Measurements from ENCODE around the gene NXPH3.

NXPH3 gene

DNA sequence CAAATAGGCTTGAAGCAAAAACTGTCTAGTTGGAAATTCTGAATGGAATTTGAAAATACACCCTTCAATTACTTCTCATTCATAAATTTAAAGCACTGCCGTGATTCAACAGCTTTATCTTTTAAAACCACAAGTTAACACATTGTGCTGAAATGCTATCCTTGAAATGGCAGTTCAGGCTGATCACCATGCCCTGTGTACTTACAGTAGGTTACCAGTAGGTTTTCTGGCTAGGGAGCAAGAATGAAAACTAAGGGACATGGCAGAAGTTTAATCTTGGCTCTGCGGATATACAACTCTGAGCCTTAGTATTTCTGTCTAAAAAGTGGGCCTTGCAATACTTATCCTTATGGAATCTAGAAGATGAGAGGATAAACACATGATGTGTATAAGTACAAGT lies 28.0 kb downstream of the NXPH3 start:
- TF ChIP-seq GATA3 (IDR thresholded peaks at IDR 0.05; ENCODE audit: low read depth, low read length) = no peak
- no peak for TF ChIP-seq GATA2 (IDR thresholded peaks at IDR 0.05; ENCODE audit: low read depth, low read length)

DNA sequence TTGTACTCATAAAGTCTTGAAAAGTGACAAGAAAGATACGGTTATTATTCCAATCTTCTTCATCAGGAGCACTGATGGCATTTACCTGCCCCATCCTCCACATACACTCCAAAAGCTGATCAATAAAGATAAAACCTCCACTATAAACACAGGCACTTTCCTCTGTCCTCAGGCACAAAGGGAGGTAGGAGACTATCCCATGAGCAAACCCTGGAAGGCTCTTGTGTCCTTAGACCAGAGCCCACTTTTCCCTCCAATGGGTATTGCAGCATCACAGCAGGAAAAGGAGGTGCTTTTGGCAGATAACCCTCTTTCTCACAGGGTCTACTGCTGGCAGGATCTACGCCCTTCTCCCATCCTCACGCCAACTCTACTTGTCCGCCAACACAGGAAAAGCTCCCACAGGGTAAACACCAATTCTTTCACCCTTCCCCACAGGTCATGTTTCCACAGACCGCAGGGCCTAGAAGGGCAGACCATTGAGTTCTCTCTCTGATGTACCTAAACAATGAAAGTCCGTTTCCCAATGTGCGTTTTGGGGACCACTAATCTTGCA lies 28.7 kb downstream of the NXPH3 start:
- TF ChIP-seq GATA2 (IDR thresholded peaks at IDR 0.05; ENCODE audit: low read depth, low read length) = no peak
- TF ChIP-seq GATA3 (IDR thresholded peaks at IDR 0.05; ENCODE audit: low read depth, low read length) = no peak

DNA sequence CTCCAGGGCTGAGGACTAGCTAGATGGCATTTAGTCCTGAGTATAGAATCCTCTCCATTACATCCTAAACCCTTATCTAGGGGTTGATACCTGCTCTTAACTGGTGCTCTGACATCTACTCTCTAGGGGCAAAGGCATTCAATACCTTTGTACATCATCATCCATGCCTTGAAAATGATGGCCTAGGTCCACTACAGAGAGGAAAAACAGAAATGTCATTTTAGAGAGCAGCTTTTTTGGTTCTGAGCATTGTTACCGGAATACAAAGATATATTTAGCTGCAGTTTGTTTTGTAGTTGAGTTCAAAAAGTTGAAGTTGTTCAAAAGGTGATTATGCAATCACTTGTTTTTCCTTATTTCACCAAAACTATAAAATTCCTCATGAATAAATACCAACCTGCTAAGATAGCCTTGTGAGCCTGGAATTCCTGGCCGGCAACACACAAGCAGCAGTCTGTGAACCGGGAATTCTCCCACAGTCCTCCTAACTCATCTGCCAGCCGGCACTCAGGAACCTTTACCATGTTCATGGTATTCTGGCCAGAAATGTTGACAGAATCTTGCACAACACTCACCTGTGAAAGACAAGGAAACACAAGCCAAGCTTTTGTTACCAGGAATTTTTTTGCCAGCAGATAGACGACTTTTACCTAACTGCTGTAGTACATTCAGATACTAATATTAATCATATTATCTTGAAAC lies 35.4 kb downstream of the NXPH3 start:
- no peak for TF ChIP-seq GATA3 (IDR thresholded peaks at IDR 0.05; ENCODE audit: low read depth, low read length)
- no peak for TF ChIP-seq GATA2 (IDR thresholded peaks at IDR 0.05; ENCODE audit: low read depth, low read length)

DNA sequence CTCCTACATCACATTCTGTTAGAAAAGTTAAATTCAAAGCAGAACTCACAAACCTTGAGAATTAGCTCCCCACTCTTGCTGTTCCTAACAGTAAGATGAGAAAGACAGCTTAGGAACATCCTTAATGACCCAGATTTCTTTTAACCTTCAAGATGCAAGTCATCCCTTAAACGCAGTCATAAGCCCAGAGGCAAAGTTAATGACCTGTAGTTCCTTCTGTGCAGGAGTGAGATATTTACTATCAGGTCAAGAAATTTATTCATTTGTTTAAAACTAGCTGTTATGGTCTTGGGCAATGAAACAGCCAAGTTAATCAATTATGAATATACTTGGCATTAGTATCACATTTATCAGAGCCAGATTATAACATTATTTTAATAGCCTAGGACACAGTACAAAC lies 37.1 kb downstream of the NXPH3 start:
- TF ChIP-seq GATA2 (IDR thresholded peaks at IDR 0.05; ENCODE audit: low read depth, low read length) = no peak
- TF ChIP-seq GATA3 (IDR thresholded peaks at IDR 0.05; ENCODE audit: low read depth, low read length) = no peak

DNA sequence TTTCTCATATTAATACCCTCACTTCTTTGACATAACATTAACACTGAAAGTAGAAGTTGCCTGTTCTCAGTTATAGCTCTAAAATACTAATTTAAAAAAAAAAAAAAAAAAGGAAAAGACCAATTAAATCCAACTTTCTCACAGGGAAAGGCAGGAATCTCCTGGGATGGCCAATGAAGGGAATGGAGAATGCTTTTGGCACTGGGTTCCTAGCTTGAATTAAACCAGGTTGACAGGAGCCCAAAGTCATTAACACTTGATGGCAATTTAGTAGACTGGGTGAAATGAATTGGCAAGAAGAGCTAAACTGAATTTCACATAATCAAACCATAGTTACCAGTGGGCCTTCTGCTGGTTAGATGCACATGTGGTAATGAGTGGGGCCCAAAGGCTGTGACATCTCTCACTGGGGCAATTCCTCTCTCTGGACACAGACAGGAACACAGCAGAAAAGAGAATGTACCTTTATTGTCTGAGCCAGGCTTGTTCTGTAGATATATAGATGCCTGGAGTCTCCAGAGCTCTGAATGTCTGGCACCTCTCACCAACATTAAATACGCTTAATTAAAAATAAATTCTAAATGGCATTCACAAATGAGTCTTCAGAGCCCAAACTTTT lies 37.6 kb downstream of the NXPH3 start:
- TF ChIP-seq GATA2 (IDR thresholded peaks at IDR 0.05; ENCODE audit: low read depth, low read length) (no peak), GATA3 (IDR thresholded peaks at IDR 0.05; ENCODE audit: low read depth, low read length) (no peak)

DNA sequence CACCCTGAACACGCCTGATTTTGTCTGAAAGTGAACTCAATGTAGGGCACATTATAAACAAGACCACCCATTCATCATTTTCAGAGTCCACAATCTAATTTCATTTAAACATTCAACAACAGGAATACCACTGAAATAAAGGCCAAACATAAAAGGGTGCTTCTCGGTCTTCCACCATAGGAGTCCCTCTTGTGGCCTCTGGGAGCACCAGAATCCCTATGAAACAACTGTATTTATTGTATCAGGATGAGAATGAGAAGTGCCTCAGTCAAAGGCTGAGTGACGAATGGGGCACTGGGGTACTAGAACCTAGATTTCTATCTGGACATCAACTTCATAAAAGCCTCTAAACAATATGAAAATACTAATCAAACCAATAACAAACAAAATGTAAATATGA lies 40.4 kb downstream of the NXPH3 start:
- TF ChIP-seq GATA3 (IDR thresholded peaks at IDR 0.05; ENCODE audit: low read depth, low read length) = no peak
- TF ChIP-seq GATA2 (IDR thresholded peaks at IDR 0.05; ENCODE audit: low read depth, low read length) = no peak

DNA sequence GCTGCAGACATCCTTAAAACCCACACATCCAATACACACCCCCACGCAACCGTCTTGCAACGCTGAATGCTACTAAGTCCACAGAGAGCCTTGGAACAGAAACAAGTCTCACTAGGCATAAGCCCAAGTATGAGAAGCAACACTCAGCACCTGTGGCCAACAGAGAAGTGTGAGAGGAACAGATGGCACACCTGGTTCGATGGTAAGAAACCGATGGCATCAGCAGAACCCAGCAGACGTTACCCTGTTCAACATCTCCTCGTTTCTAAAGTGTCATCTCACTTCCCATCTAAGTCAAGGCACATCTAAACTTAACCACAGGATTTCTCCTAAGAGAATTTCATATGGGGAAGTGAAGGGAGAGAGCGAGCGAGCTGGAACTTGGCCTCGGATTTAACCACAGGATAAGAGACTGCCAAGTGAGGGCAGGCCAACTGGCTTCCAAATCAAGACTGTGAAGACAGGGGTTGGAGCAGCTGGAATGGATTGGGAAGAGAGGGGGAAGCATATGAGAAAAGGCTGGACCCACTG lies 41.0 kb downstream of the NXPH3 start:
- TF ChIP-seq GATA2 (IDR thresholded peaks at IDR 0.05; ENCODE audit: low read depth, low read length) = no peak

DNA sequence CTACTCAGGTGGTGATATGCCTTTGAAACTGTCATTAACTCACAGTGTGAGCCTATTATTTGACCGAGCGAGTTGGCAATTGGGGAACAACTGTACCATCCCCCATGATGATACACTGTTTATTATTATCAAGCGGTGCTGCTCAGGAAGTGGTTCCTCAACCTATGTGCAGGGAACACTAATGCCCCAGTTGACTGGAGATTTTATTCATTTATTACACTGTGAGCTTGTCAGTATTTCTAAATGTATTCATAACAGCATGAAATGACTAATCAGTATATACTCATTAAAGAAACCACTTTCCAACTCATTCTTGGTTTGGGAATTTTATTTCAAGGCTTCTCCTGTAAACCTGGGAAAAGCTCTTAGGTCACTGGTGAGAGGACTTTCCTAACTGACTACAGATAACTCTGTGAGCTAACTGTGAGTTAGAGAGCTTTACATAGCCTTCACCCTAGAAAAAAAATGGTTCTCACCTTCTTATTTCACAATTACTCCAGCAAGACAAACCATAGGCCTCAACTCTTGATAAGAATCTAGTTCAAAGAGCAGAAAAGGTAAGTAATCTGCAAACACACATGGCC lies 42.4 kb downstream of the NXPH3 start:
- TF ChIP-seq GATA2 (IDR thresholded peaks at IDR 0.05; ENCODE audit: low read depth, low read length) (no peak), GATA3 (IDR thresholded peaks at IDR 0.05; ENCODE audit: low read depth, low read length) (no peak)

DNA sequence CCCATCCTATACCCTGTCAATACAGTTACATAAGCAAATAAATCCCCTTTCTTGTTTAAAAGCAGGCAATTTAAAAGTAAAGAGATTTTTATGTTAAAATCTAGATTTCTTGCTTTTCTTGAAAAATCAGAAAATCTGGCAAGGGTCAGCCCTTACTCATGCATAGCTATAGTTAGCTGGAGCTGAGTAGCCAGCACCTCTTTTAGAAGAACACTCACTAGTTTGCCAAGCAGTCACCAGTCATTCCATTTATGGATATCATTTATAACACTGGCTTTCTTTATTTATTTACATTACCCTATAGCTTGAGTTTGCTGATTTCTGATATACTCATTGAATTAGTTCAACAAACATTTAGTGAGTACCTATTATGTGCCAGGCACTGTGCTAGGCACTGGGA lies 45.7 kb downstream of the NXPH3 start:
- TF ChIP-seq GATA2 (IDR thresholded peaks at IDR 0.05; ENCODE audit: low read depth, low read length) = no peak
- no peak for TF ChIP-seq GATA3 (IDR thresholded peaks at IDR 0.05; ENCODE audit: low read depth, low read length)

DNA sequence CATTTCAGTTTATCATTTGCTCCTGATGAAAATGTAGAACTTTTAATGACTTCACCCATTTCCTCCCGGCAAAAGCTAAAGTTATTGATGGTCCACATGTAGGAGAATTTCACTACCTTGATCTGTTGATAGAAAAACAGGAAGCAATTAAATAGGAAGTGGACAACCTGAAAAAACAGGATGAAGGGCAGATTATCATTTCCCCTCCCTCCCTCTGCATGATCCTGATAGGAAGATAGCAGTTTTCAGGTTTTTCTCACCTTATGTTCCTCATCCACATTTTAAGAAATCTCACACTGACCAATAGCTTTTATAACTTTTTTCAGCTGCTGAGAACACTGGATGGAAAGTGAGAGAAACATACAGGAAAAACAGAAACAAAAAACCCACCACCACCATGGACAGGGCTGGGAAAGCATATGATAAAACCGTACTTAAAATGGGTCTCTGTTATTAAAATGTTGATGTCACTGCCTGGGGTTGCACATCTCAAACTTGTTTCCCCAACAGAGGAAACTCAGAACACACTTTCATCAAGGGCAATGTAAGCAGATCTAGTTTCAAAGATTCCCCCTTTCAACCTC lies 46.4 kb downstream of the NXPH3 start:
- TF ChIP-seq GATA3 (IDR thresholded peaks at IDR 0.05; ENCODE audit: low read depth, low read length) = no peak
- TF ChIP-seq GATA2 (IDR thresholded peaks at IDR 0.05; ENCODE audit: low read depth, low read length) = no peak

DNA sequence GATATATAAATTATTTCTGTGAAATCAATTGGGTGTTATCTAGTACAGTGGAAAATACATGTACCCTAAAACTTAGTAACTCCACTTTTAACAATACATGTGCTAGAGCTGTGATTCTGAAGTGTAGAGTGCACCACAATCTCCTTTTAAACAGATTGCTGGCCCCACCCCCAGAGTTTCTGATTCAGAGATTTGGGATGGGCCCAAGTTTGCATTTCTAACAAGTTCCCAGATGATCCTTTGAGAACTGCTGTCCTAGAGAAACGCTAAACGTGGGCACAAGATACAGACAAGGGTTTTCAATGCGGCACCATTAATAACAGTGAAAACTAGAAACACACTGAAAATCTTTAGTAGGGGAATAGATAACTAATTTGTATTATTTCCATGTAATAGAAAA lies 49.2 kb downstream of the NXPH3 start:
- TF ChIP-seq GATA3 (IDR thresholded peaks at IDR 0.05; ENCODE audit: low read depth, low read length) = no peak
- TF ChIP-seq GATA2 (IDR thresholded peaks at IDR 0.05; ENCODE audit: low read depth, low read length) = no peak

DNA sequence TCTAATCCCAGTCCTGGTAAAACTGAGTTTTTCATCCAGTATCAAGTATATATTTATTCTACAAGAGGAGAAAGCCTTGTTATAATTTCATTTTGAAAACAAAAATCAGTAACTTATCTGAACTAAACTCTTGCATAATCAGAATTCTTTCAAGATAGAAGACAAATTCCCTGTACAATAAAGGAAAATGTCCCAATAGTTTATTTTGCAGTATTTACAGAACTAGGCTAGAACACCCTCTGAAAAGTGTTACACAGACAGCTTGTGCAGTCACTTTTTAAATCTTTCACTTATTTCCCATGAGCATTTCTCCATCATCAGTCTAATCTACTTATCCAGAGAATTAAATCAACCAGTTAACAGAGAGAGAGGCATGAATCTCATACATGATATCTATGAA lies 53.8 kb downstream of the NXPH3 start:
- TF ChIP-seq GATA3 (IDR thresholded peaks at IDR 0.05; ENCODE audit: low read depth, low read length) = no peak
- no peak for TF ChIP-seq GATA2 (IDR thresholded peaks at IDR 0.05; ENCODE audit: low read depth, low read length)

DNA sequence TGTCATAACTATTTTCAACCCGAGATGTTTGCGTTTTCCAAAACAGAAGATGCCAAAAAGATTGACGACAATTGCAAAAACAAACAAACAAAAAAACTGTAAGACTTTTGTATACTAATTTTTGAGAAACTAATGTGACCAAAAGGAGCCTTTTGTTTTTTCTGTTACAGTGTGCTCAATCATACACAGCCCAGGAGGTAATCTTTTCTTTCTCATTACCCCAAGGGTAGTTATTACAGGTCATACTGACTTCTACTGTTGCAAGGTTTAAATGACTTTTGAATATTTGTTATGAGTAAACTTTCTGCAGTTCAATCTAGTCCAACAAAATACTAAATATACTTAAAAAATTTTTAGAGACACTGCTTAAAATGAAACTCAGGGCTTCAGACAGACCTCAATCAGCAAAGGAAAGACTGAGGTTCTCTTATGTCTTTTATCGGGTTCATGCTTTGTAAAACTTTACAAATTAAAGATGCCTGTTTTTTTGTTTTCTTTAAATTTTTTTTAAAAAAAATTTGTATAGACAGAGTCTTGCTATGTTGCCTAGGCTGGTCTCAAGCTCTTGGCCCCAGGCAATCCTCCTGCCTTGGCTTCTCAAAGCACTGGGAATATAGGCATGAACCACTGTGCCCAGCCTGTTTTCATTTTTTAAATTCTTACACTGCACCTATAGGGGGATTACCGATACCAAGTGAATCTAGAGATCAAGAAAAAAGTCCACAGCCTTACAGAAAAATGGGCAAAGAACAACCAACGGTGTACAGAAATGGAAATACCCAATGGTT lies 54.6 kb downstream of the NXPH3 start:
- no peak for TF ChIP-seq GATA2 (IDR thresholded peaks at IDR 0.05; ENCODE audit: low read depth, low read length)
- TF ChIP-seq GATA3 (IDR thresholded peaks at IDR 0.05; ENCODE audit: low read depth, low read length) = no peak

DNA sequence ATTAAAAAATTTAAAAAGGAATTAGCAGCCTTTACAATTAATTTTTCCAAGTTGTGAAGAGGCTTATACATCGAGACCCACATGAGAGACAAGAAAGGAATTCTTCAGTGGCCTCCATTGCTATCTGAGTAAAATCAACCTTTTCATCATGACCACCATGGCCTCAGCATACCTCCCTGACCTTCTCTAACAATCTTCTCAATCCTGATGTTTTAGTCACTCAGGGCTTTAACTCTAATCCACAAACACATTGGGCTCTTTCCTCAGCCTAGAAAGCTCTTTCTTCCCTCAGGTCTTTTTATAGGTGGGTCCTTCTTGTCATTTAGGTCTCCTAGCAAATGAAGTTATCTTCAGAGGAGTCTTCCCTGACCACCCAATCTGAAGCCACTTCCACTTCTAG lies 55.8 kb downstream of the NXPH3 start:
- no peak for TF ChIP-seq GATA3 (IDR thresholded peaks at IDR 0.05; ENCODE audit: low read depth, low read length)
- TF ChIP-seq GATA2 (IDR thresholded peaks at IDR 0.05; ENCODE audit: low read depth, low read length) = no peak

Measured in SH-SY5Y (cell line).